Measurements from ENCODE around the gene OMP. TPM values are rescaled to one million over a fixed set of nuclear protein-coding genes. Genes with fewer than 3 reads are reported as not detected.

The OMP gene
- total and polyA plus RNA-seq, 2 of the 4 experiments (the other 2 are of a cell fraction), result 0.27 TPM; not detected in 1

GRCh38 chr11:77067861-77068443 lies 34.7 kb upstream of the OMP start:
- H3K9me1 ChIP-seq (ENCODE audit: insufficient read depth, low read length), result peaks cover 15% of the 10 kb centered on the region
- no peaks in the 10 kb centered on the region for H3K9me3 ChIP-seq (ENCODE audit: control insufficient read depth, insufficient read depth, low read length)
- CTCF ChIA-PET, result no interaction called here
- H2AFZ ChIP-seq (replicated peaks; ENCODE audit: low read length, poor library complexity), result no peak overlapping the region
- H2BK20ac ChIP-seq (ENCODE audit: low read depth, low read length), result no peak overlapping the region
- H3K27me3 ChIP-seq (ENCODE audit: control insufficient read depth, insufficient read depth, low read length), result no peaks in the 10 kb centered on the region
- TF ChIP-seq ELK1 (IDR thresholded peaks at IDR 0.05; ENCODE audit: borderline replicate concordance, low read depth, low read length), result no peak
- no peak for TF ChIP-seq RFX5 (IDR thresholded peaks at IDR 0.05; ENCODE audit: low read depth, low read length)
- no peak for TF ChIP-seq MAFK (IDR thresholded peaks at IDR 0.05; ENCODE audit: low read depth, low read length)
- TF ChIP-seq MXI1 (IDR thresholded peaks at IDR 0.05; ENCODE audit: borderline replicate concordance, low read depth, low read length), result no peak
- TF ChIP-seq RCOR1 (IDR thresholded peaks at IDR 0.05; ENCODE audit: insufficient replicate concordance, low read length), result no peak
- TF ChIP-seq FOS (IDR thresholded peaks at IDR 0.05; ENCODE audit: low read depth, low read length), result no peak
- no peak for TF ChIP-seq SMC3 (IDR thresholded peaks at IDR 0.05; ENCODE audit: low read depth, low read length)
- no peak for ATAC-seq (ENCODE audit: low read depth)
- no peak overlapping the region for H2BK15ac ChIP-seq (ENCODE audit: low read depth, low read length)
- no peak overlapping the region for H4K5ac ChIP-seq (ENCODE audit: low read depth, low read length)
- no peak for DNase-seq
- WGBS, 2 experiments (ENCODE audit: extremely low coverage in 2 of 2, insufficient read length in 1 of 2), result 82% methylated on average over 5 of the region's 8 CpGs; no CpG with 5 or more reads in 1 of the 2 experiments
- H3K27ac ChIP-seq (ENCODE audit: insufficient read depth, low read length), result no peak overlapping the region
- peak overlapping the region; percentile 75 for H3K9ac ChIP-seq (ENCODE audit: low read depth, low read length)
- no TSS peak for BruUV-seq (replicated peaks)
- H3K4ac ChIP-seq (ENCODE audit: low read depth, low read length), result peak overlapping the region; percentile 66
- peak overlapping the region; percentile 72; the same call in 1 of the 2 replicates for H3K4me3 ChIP-seq (ENCODE audit: insufficient read depth, low read depth, low read length)
- peaks cover 25% of the 10 kb centered on the region for H3K4me1 ChIP-seq (ENCODE audit: control insufficient read depth, insufficient read depth, low read length)
- dilution Hi-C loops (cut with HindIII; ENCODE audit: low sequenced_read_pairs, unreplicated experiment) (no loop called here), intact Hi-C loops (cut with micrococcal nuclease) (no loop called here), in situ Hi-C loops (cut with MboI; ENCODE audit: low sequenced_read_pairs) (no loop called here)
- POLR2A ChIA-PET (ENCODE audit: unreplicated experiment), result no interaction called here
- no peak overlapping the region for H4K91ac ChIP-seq (ENCODE audit: insufficient read depth, low read depth, low read length)
- H2AK9ac ChIP-seq (replicated peaks; ENCODE audit: low read depth, low read length, poor library complexity), result peak overlapping the region; percentile 94
- H3K36me3 ChIP-seq (ENCODE audit: control insufficient read depth, insufficient read depth, low read length), result no peaks in the 10 kb centered on the region
- H4K8ac ChIP-seq (ENCODE audit: low read depth in 2 of 2, low read length in 2 of 2), result peak overlapping the region in 1 of 2 experiments; percentile 30; a peak in 1 of 4 replicates
- H3K4me2 ChIP-seq (ENCODE audit: low read depth, low read length), result peak overlapping the region; percentile 86
- H3K56ac ChIP-seq (ENCODE audit: extremely low read depth, insufficient read depth, low read length), result no peak overlapping the region
- peaks cover 11 to 39% of the 10 kb centered on the region in 2 experiments; a peak in 3 of 4 replicates for H3K79me1 ChIP-seq (ENCODE audit: low read depth in 1 of 2, low read length in 2 of 2)
- H2AK5ac ChIP-seq (ENCODE audit: low read depth, low read length), result peak overlapping the region; percentile 11; the same call in 1 of the 2 replicates
- peak overlapping the region; percentile 79; the same call in 1 of the 2 replicates for H3K23ac ChIP-seq (ENCODE audit: low read depth, low read length)
- no peak overlapping the region for H2BK5ac ChIP-seq (ENCODE audit: low read depth, low read length, poor library complexity, severe bottlenecking)
- no peak overlapping the region for H3K18ac ChIP-seq (ENCODE audit: low read depth, low read length)
- no peaks in the 10 kb centered on the region for H4K20me1 ChIP-seq (ENCODE audit: insufficient read depth, low read length)
- 0 out of 2 replicates have a peak overlapping the region, but pooled peaks have one; percentile 12 for H3K14ac ChIP-seq (replicated peaks; ENCODE audit: low read depth, low read length)
- no peak overlapping the region for H2BK120ac ChIP-seq (ENCODE audit: low read depth, low read length)

Data from IMR-90 (cell line).